ENCODE data around the gene BICC1.

Gene BICC1

DNA sequence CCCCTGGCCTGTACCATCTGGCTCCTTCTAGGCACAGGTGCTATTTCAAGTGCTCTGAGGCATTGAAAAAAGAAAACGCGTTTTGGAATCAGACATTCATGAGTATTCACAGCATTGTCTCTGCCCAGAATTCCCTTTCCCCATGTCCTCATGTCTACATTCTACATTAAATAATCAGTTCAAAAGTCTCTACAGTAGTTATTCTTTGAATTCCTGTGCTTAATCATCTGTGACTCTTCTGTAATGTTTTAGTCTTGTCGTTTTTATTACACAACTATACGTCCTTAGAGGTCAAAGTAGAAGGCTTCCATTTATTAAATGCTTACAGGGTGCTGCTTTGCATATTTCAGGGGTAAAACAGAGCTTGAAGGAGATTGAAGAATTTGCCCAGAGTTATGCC is 95.7 kb downstream of the BICC1 start:
- no peak for ATAC-seq

DNA sequence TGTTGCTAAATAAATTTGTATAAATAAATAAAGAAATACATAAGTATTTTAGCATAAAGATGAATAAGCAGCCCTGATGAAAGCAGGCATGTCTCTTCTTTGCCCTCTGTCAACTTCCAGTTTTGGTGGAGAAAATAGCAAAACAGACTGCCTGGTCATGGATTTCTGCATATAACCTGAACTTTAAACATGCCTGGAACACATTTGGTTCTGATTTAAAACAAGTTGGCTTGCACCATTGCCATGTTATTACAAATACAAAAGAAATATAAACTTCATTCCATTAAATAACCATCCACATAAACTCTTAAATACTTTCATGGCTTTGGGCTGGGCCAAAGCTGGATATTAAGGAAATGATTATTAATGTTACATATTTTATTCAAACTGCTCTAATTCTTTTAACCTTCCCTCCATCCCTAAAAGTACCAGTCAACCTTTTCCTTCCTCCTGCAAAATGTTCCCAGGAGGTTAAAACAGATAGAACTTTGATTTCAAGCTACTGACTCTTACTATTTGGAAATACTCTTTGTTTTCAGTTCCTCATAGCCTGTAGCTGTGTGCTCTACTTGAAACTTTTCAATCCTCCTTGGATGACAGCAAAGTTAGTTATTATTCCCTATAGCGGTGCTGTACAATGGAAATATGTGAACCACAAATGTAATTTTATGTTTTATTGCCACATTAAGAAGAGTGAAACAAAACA is 96.3 kb downstream of the BICC1 start:
- no peak for ATAC-seq

DNA sequence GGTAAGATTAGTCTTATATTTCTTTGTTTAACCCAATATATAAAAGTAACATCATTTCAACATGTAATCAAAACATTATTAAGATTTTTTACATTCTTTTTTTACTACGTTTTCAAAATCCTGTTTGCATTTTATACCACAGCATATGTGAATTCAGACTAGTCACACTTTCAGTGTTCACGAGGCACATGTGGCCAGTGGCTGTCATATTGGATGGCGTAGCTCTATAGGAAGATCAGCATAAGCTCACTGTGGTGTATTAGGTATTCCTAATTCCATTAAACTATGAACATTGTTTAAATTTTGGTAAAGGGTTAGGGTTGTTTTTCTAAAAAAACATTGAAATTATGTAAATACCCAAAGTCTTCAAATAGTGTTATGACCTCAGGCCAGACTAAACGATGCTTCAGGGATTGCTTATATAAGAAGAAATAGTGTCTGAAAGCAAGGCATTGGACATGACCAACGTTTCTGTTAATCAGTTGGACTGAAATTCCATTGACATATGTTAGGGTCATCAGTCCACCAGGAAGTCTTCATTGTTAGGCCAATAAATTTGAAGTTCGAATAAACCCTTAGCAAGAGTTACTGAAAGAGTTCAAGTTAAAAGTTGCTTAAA is 97.0 kb downstream of the BICC1 start:
- ATAC-seq = no peak

DNA sequence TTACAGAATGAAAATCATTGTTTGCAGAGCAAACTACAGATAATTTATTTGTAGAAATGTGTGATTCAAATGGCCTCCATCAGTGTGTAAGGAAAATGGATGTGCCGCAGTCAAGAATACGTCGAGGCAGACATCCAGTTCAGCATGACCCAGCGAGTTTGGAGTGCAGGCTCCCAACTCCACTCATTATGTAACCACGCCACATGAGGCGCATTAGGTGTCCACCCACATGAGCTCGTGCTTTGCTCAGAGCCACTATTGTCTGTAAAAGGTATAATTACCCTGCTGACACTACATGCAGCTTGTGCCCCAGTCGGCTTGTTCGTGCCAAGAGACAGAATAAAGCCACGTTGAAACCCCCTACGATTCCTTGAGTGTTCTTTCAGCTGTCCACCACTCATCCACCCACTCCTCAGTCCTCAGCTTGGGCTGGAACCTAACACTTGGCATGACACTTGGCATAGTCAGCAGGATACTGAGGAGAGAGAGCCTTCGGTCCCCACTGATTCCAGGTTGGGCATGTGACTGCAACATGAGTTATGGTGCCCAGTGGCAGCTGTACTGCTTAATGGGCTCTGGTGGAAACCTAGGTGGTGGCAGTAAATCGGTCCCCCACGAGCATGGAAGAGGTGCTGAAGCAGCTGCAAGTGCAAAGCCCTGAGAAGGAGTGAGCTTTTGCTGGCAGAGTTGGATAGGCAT is 102.7 kb downstream of the BICC1 start:
- ATAC-seq = no peak

DNA sequence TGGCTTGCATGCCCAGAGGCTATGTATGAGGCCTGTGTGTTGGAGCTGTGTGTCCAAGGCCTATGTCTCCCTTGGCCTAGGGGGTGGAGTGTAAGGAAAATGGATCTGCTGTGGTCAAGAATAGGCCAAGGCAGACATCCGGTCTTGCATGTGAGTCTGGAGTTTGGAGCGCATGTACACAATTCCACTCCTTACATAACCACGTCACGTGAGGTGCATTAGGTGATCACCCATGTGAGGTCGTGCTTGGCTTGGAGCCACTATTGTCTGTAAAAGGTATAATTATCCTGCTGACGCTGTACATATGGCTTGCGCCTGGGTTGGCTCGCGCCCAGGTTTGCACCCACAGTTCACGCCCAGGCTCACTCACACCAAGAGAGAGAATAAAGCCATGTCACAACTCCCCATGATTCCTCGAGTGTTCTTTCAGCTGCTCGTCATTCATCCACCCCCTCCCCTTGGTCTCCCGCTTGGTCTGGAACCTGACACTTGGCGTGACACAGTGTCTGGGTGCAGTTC is 105.5 kb downstream of the BICC1 start:
- no peak for ATAC-seq

DNA sequence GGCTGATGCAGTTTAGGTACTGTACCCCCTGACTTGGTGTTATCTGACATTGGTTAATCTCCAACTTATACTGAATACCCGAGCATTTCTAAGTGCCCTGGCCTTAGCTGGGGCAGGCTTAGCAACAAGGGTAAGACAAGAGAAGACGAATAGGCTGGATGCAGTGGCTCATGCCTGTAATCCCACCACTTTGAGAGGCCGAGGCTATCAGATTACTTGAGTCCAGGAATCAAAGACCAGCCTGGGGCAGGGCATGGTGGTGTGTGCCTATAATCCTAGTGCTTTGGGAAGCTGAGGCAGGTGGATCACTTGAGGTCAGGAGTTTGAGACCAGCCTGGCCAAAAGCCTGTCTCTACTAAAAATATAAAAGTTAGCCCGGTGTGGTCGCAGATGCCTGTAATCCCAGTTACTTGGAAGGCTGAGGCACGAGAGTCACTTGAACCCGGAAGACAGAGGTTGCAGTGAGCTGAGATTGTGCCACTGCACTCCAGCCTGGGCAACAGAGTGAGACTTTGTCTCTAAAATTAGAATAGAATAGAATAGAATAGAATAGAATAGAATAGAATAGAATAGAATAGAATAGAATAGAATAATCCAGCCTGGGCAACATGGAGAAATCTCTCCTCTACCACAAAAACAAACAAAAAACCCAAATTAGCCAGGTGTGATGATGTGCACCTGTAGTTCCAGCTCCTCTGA is 108.9 kb downstream of the BICC1 start:
- ATAC-seq = no peak

DNA sequence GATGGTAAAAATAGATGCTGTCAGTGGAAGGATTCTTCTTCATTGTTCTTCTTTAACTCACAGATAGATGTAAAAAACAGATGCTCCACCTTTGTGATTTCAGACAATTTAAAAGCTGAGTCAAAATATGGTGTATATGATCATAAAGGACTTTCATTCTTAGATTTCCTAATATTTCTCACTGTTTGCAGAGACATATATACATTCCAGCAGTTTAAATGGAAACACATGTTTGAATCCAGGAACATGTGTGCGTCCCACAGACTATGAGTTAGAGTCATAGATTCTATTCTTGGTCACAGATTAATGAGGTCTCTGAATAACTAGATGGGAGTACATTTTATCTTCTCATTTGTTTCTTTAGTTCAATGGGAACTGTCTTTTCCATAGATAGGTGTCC is 109.6 kb downstream of the BICC1 start:
- ATAC-seq = no peak

DNA sequence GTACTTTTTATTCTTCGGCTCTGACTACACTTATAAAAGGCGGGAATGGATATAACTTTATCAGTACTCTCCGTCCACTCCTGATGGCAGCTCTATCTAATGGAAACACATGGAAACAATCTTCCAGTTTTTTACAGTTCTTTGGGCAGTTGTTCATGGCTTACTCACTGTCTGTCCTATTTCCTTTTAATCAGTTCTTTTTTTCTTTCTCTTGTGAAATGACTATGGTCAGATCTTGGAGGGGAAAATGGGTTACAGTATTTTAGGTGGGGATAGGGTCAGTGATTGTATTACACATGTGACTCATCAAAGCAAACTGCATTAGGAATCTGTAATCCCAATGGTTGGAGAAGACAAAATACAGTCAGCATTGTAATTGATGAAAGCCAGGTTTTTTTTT is 112.4 kb downstream of the BICC1 start:
- no peak for ATAC-seq

DNA sequence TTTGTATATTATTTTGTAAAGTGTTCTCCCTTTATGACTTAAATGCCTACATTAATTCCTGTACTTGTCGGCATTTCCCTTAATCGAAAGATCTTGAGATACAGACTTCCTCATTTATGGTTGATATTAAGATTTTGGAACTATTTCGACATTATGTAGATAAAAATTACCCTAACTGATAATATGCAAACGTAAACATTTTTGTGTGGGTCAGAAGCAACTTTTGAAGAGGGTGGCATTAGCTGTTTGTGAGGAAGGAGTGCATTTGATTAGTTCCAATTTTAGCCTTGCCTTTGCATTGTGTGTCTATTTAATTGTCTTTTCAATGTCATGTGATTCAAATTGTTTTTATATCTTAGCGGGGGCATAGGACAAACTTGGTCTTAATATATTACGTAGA is 114.7 kb downstream of the BICC1 start:
- ATAC-seq = no peak

DNA sequence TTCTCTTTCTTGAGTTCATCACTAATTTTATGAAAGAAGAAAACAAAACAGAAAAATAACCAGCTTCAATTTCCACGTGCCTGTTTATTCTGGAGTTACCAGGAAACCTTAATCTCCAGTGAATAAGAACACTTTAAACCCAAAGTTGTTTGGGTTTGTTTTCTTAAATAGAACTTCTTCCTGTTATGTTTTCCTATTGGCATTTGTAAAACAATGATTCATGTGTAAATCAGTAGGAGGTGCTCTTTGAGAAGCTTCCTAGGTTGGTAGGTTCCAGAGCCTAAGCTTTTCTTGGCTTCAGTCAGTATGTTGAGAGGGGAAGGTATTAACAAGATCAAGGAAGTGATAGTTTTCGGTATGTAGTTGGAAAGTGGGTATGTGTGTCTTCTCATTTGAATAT is 119.0 kb downstream of the BICC1 start:
- ATAC-seq = no peak

DNA sequence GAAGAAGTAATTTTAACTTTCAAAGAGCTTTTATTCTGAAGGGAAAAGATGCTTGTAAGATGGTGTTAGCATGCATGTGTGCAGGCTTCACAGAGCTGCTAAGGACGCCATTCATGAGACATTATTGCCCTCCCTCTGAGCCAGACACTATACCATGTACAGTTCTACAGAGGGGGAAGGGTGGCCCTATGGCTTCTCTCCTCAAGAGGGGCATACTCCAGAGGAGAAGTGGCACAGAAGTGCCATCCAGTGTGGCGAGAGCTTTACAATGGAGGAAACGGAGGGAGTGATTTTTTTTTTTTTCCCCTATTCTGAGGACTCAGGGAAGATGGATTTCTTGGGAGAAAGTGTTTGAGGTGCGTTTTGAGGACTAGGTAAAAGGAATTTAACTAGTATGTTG is 119.5 kb downstream of the BICC1 start:
- no peak for ATAC-seq

DNA sequence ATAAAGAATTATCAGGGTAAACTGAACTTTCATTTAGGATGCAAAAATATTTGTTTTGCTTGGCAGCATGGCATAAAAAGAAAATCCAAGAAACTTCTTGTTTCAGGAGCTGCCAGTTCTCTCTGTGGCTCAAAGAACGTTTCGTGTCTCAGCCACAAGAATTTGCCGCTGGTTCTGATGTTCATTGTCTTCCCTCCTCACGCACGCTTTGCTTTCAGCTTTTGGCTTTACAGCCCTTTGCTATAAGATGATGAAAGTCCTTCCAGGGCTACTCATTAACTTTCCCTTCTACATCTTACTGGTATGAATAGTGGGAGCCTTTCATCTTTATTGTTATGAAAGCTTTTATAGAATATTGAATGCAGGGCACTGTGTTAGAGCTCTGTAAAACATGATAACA is 124.7 kb downstream of the BICC1 start:
- ATAC-seq = no peak

DNA sequence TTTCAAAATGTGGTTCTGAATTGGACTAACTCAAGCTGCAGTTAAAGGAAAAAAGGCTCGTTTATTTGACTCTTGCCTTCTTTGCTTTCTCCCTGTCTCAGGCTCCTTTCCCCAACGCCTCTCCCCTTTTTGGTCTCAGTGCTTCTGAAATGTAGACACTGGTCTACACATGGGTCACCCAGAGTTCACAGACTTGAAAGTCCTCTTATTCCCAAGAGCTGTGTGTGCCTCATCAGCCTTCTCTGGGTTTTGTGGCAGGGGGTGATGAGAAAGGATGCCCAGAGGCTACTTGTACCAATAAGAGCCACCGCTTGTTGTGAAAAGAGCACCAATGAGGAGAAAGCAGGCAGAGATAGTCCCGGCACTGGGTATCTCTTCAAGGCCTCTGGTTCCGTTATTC is 125.7 kb downstream of the BICC1 start:
- no peak for ATAC-seq

DNA sequence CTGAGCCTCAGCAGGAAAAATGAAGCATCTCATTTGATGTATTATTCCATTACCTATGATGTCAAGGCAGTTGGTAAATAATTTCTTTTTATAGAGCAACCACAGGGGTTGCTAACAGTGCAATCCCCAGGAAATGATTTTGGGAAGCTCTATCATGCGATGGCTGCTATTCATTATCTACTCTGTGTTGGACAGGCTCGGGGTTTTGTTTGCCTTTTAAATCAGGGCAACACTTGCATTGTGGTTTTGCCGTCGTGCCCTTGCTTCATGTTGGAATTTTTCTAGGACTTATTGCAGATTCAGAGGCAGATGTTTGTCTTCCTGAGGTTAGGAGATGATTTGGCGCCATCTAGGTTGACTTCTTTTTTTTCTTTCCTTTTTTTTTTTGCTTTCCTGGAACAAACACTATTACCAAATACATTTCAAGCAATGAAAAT is 128.4 kb downstream of the BICC1 start:
- no peak for ATAC-seq

DNA sequence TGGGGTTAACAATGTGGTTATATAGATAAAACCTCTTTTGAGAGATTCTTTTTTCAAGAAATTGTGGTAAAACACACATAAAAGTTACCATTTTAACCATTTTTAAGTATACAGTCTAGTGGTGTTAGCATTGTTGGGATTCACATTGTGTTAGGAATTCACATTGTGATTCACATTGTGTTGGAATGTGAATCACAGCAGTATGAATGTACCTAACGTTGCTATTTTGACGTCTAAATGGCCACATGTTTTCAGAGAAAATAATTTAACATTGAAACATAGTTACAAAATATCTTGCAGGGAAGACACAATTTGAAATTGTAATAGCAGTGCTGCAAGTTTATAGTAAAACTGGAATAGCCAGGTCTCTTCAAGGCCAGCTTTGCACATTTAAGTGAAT is 129.0 kb downstream of the BICC1 start:
- ATAC-seq = no peak

DNA sequence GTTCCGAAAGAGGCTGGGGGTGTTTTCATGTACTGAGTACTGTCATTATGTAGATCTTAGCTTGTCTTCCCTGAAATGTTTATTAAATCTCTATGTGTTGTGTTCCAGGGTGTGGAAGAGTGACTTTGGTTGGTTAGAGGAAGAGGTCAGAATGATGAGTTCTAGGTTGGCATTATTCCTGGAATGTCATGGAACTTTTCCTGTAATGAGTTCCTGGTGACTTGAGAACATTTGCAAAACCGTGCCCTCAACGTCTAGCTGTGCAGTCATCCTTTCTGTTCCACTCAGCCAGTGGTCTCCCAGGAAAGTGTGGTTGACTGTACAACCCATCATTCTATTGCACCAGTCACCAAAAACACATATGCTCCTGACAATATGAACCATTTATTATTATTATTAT is 129.6 kb downstream of the BICC1 start:
- ATAC-seq = no peak

DNA sequence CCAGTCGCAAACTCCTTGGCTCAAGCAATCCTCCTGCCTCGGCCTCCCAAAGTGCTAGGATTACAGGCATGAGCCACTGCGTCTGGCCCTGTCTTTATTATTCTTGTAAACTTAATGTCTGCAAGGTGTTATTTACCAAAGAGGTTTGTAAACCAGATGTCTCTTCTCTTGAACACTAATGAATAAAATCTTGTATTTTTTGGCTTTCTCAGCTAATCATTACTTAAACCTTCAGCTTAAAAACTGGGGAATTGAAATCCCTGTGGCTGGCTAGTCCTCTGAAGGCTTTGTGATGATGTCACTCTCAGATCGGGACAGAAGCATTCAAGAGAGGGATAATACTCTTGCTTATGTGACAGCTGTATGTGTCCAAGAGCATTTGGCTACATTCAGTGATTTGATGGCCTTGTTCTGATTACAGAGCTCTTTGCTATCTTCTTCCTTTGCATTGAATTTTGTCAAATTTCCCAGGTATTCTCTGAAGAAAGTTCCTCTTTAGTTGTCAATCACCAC is 130.3 kb downstream of the BICC1 start:
- ATAC-seq = no peak

DNA sequence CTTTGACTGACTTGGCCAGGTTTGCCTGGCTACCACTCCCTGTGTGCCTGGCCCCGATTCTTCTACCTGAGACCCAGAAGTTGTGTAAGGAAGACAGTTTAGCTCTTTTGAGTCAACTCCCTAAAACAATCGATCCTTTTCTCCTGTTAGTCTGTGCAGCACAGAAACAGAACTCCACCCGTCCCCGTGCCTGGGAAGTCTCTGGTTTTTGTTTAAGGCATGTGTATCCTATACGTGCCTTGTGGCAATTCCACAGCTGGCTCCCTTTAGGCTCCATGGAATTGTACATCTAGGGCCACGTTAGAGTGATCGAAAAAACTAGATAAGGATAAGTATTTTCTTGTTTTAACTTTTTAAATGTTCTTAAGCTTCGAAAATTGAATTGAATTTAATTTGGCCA is 131.6 kb downstream of the BICC1 start:
- no peak for ATAC-seq

DNA sequence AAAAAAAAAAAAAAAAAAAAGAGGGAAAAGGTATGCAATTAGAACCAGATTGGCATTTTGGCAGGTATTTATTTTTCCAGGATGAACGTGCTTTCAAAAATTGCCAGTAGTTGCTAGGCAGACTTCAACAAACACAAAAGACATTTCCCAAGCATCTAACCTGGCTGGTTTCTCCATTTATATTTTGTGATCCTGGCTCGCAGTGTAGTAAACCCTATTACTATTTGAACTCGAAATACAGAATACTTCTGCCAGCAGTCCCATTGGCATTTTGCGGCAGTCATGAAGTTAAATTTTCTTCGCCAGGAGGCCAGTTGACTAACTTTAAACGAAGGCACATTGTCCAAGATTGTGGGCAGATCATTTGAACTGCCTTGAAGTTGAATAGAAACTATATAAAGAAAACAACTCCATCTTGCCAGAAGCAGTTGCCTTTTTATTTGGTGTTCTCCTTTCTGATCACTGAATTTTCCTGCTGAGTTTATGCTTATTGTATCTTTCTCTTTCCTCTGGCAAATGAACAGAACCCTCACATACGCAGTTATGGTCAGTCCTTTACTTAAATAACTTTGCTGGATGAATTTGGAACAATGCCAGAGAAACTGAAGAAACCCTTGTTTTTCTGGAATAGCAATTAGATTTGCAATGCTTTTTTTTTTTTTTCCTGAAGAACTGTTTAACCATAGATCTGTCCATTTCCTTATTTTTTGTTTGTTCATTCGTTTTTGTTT is 132.9 kb downstream of the BICC1 start:
- no peak for ATAC-seq

DNA sequence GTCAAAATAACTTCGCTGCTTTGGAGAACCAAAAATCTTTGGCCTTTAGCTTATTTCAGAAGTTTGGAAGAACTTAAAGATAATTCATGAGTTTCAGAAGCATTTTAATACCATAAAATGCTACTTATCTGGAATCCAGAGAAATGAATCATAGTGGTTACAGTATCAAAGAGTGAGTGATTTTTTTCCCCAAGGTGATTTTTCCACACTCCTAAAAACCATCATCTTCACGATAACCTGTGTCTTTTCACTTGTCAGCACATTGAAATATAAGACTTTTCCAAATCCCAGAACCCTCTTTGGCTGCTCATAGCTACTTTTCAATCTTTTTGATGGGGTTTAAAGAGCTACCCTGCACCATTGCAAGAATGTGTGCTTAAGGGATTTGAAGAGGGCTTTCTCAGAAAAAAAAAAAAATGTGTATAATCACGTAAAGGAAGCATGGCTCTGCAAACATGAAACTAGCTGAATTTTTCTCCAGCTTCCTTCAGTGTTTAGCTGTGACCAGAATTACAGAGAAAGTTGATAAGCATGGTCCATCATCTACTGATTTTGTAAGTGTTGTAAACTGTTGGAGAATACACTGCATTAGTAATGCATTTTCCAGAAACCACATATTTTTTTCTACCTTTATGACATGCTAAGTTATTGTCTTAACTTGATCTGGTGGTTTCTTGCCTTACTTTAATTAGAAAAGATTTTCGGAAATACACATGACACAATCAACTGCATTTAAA is 134.9 kb downstream of the BICC1 start:
- no peak for ATAC-seq

DNA sequence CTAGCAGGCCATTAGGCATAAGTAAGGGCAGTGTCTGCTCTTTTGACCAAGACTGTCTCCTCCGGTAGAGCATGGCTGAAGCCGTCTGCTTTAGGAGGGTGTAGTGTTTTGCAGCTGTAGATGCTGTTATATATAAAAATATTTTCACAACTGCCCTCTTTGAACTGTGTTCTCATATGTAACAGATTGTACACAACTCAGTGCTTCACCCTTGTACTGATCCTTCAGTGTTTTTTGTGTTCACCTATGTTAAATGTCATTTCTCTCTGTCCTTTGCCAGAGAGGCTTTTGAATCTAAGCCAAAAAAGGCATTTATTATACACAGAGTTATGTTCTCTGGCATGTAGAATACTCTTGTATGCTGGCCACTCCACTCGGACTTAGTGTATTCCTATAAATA is 135.5 kb downstream of the BICC1 start:
- no peak for ATAC-seq

DNA sequence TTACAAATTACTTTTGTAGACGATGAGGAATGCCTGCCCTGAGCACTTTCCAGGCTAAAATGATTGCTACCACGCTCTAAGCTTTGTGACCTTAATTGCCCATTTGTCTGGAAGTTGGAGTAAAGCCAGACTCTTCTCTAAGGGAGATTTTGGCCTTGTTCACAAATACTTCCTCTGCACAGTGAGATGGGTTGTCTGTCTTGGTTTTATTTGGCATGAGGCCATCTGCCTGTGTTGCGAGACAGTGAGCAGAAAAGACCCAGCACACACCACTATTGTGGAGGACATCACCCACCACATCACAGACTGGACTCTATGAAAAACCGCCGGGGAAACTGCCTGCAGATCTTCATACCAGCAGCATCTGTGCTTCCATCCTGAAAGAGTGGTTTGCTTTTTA is 138.4 kb downstream of the BICC1 start:
- no peak for ATAC-seq
